PC-9 (cell line): Measurements from ENCODE around the gene STAP2. TPM values are rescaled to one million over a fixed set of nuclear protein-coding genes. Genes with fewer than 3 reads are reported as not detected.
"Not testable (repeated sequence)": the region's sequence is repeated elsewhere in the genome, so short reads cannot be mapped to it uniquely, and the experiment has no call there.

ENCODE experiments used
- BruUV-seq: library from RNA; stranded (reverse); fragments of 400-500 nt; replicated peaks from 2 replicates; lab custom pipeline; 2021; lab: Mats Ljungman, UMichigan
- CTCF ChIA-PET: fragments of 300-600 bp; sonication (Branson Sonifier 250); formaldehyde crosslinking; loops from one replicate; lab custom pipeline; 2022; ENCODE audit warnings: antibody characterized with exemption; lab: Charles Lee
- POLR2A ChIA-PET: fragments of 300-600 bp; sonication (Branson Sonifier 250); formaldehyde crosslinking; loops from one replicate; lab custom pipeline; 2022; ENCODE audit warnings: antibody characterized with exemption; ENCODE audit not compliant: unreplicated experiment; lab: Charles Lee
- DNase-seq, 2 experiments: peaks; one replicate each; pipeline versions ENCODE4 v3.0.0 to v3.0.0-alpha.2; 2015 to 2022; ENCODE audit warnings: mixed read lengths in 1 of 2
- H2AFZ ChIP-seq: fragments of 200-600 bp; sonication (generic); 2 replicates; pipeline ENCODE4 v1.8.1; 2017; ENCODE audit warnings: antibody characterized with exemption
- H3F3A ChIP-seq: fragments of 200-600 bp; sonication (generic); 2 replicates; pipeline ENCODE4 v1.8.1; 2017; ENCODE audit warnings: antibody characterized with exemption, mild to moderate bottlenecking, low read depth; ENCODE audit not compliant: insufficient read depth
- H3K27ac ChIP-seq: fragments of 200-600 bp; sonication (generic); 2 replicates; pipeline ENCODE4 v1.6.1; 2016; ENCODE audit warnings: mixed run types
- H3K27me3 ChIP-seq: fragments of 200-600 bp; sonication (generic); 2 replicates; pipeline ENCODE4 v1.6.1; 2016; ENCODE audit warnings: low read depth, mixed run types; ENCODE audit not compliant: insufficient read depth
- H3K36me3 ChIP-seq: fragments of 200-600 bp; sonication (generic); 2 replicates; pipeline ENCODE4 v1.6.1; 2016; ENCODE audit warnings: low read depth, mixed run types
- H3K4me1 ChIP-seq: fragments of 200-600 bp; sonication (generic); replicated peaks from 2 replicates; pipeline ENCODE4 v1.6.1; 2016; ENCODE audit warnings: mixed run types; ENCODE audit not compliant: insufficient read depth
- H3K4me2 ChIP-seq: fragments of 200-600 bp; sonication (generic); 2 replicates; pipeline ENCODE4 v1.6.1; 2017; ENCODE audit warnings: mixed run types
- H3K4me3 ChIP-seq: fragments of 200-600 bp; sonication (generic); 2 replicates; pipeline ENCODE4 v1.6.1; 2016; ENCODE audit warnings: mixed run types
- H3K79me2 ChIP-seq: fragments of 200-600 bp; sonication (generic); 2 replicates; pipeline ENCODE4 v1.6.1; 2017; ENCODE audit warnings: low read depth, mixed run types
- H3K9me2 ChIP-seq: fragments of 200-600 bp; sonication (generic); 2 replicates; pipeline ENCODE4 v1.8.1; 2017; ENCODE audit warnings: mild to moderate bottlenecking; ENCODE audit not compliant: insufficient read depth
- H3K9me3 ChIP-seq: fragments of 200-600 bp; sonication (generic); 2 replicates; pipeline ENCODE4 v1.8.1; 2016; ENCODE audit warnings: low read depth; ENCODE audit not compliant: insufficient read depth
- H4K20me1 ChIP-seq: fragments of 200-600 bp; sonication (generic); 2 replicates; pipeline ENCODE4 v1.8.1; 2017; ENCODE audit not compliant: insufficient read depth
- EZH2 ChIP-seq: fragments of 200-600 bp; sonication (generic); IDR thresholded peaks from 2 replicates; pipeline ENCODE4 v1.8.0; 2017; ENCODE audit warnings: antibody characterized with exemption, low read depth
- intact Hi-C: fragments of 100-400 bp; cut with micrococcal nuclease; formaldehyde crosslinking; loops from one replicate; pipeline ENCODE4 v1.10.0; 2022; ENCODE audit not compliant: unreplicated experiment
- total RNA-seq: library from RNA; stranded (reverse); gene quantifications from 2 replicates; pipeline ENCODE4 v1.2.3, GENCODE V29; 2021
- TF ChIP-seq, protein P1 (sequence below): fragments of 200-600 bp; sonication (generic); conservative IDR thresholded peaks from 2 replicates; pipeline ENCODE4 v1.6.1; 2017; ENCODE audit warnings: mixed run types, antibody characterized with exemption, mild to moderate bottlenecking, moderate library complexity

Gene STAP2
- total RNA-seq, 1 experiment from 2014 or later = 29.8 TPM

GRCh38 chr19:4278419-4279266 lies 60.0 kb downstream of the STAP2 start, which contains the start of gene SHD:
Gene SHD (plus strand): TSS chr19:4279266. CDS start chr19:4280064, 798 bp downstream.
- Histone ChIP-seq H3K4me1 (no peaks in the 10 kb centered on the region), H3K9me3 (no peaks in the 10 kb centered on the region), H3K9me2 (no peaks in the 10 kb centered on the region), H4K20me1 (no peaks in the 10 kb centered on the region), H3K4me2 (no peak within 1 kb of the TSS), H3K79me2 (no peaks in the 10 kb centered on the region), H3K27ac (no peak within 1 kb of the TSS), H3F3A (no peaks in the 10 kb centered on the region), H3K27me3 (no peaks in the 10 kb centered on the region), H3K36me3 (no peaks in the 10 kb centered on the region), H2AFZ (no peak within 1 kb of the TSS), H3K4me3 (no peak within 1 kb of the TSS)
- TF ChIP-seq, protein P1, sequence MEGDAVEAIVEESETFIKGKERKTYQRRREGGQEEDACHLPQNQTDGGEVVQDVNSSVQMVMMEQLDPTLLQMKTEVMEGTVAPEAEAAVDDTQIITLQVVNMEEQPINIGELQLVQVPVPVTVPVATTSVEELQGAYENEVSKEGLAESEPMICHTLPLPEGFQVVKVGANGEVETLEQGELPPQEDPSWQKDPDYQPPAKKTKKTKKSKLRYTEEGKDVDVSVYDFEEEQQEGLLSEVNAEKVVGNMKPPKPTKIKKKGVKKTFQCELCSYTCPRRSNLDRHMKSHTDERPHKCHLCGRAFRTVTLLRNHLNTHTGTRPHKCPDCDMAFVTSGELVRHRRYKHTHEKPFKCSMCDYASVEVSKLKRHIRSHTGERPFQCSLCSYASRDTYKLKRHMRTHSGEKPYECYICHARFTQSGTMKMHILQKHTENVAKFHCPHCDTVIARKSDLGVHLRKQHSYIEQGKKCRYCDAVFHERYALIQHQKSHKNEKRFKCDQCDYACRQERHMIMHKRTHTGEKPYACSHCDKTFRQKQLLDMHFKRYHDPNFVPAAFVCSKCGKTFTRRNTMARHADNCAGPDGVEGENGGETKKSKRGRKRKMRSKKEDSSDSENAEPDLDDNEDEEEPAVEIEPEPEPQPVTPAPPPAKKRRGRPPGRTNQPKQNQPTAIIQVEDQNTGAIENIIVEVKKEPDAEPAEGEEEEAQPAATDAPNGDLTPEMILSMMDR = no peak
- TF ChIP-seq EZH2 = no peak
- ChIA-PET POLR2A (no interaction called here), CTCF (no interaction called here)
- intact Hi-C loops = no loop called here
- no TSS peak for BruUV-seq
- no peak for DNase-seq

DNA sequence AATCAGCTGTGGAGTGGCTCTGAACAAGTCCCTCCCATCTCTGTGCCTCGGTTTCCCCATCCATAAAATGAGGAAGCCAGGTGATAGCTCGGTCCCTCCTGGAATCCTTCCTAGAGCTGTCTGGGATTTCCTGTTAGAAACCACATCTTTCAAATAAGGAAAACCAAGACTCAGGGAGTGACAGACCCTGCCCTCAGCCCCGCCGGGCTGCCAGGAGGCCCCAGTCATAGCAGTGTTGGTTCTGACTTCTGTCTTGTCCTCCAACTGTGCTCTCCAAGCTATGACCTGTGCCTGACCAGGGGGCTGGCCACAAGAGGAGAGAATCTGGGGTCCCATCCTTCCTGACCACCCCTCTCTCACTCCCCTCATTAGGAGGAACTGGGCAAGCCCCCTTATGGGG lies 60.6 kb downstream of the STAP2 start:
- Histone ChIP-seq H2AFZ (no peak overlapping the region), H3K4me3 (no peak overlapping the region), H3K9me3 (no peaks in the 10 kb centered on the region), H3F3A (no peaks in the 10 kb centered on the region), H3K4me2 (no peak overlapping the region), H3K79me2 (no peaks in the 10 kb centered on the region), H3K9me2 (no peaks in the 10 kb centered on the region), H3K4me1 (no peaks in the 10 kb centered on the region), H3K36me3 (no peaks in the 10 kb centered on the region), H4K20me1 (no peaks in the 10 kb centered on the region), H3K27me3 (no peaks in the 10 kb centered on the region), H3K27ac (no peak overlapping the region)
- no peak for TF ChIP-seq EZH2
- TF ChIP-seq, protein P1 = no peak
- intact Hi-C loops = no loop called here
- DNase-seq = no peak
- CTCF ChIA-PET = no interaction called here
- no TSS peak for BruUV-seq
- POLR2A ChIA-PET = no interaction called here

DNA sequence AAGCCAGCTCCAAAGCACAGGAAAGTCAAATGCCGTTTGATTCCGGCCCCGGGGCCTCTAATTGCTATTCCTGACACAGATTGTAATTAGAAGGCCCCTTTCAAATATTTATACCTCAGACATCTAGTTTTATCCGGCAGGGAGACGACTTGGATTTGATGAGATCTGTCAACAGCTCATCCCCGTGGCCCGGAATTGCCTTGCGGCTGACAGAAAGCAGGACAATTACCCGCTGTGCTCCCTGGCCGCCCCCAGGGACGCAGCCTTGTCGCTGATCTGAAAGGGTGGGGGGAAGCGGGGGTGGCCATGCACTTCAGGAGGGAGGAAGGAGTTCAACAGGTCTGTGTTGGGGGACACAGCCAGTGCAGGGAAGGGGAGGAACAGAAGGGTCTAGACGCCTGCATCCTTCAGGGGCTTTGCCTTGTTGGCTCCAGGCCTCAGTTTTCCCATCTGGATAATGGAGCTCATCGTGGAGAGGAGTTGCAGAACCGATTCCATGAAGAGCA lies 61.4 kb downstream of the STAP2 start:
- Histone ChIP-seq H3K36me3 (no peaks in the 10 kb centered on the region), H3K4me3 (no peak overlapping the region), H3K27me3 (no peaks in the 10 kb centered on the region), H3K9me2 (no peaks in the 10 kb centered on the region), H3K9me3 (no peaks in the 10 kb centered on the region), H3K79me2 (no peaks in the 10 kb centered on the region), H4K20me1 (no peaks in the 10 kb centered on the region), H3K4me2 (no peak overlapping the region), H2AFZ (no peak overlapping the region), H3K27ac (no peak overlapping the region), H3F3A (no peaks in the 10 kb centered on the region), H3K4me1 (no peaks in the 10 kb centered on the region)
- no TSS peak for BruUV-seq
- TF ChIP-seq EZH2 = no peak
- TF ChIP-seq, protein P1 = no peak
- intact Hi-C loops = no loop called here
- no peak for DNase-seq
- ChIA-PET CTCF (no interaction called here), POLR2A (no interaction called here)

GRCh38 chr19:4274321-4274686 lies 64.3 kb downstream of the STAP2 start:
- BruUV-seq, H3K79me2 ChIP-seq, H3K4me1 ChIP-seq, H3K4me3 ChIP-seq, H3K4me2 ChIP-seq, H3K27me3 ChIP-seq, H3F3A ChIP-seq, DNase-seq, H3K27ac ChIP-seq, intact Hi-C loops, H3K36me3 ChIP-seq, CTCF ChIA-PET, H3K9me2 ChIP-seq, H3K9me3 ChIP-seq, H2AFZ ChIP-seq, H4K20me1 ChIP-seq: not testable (repeated sequence)
- POLR2A ChIA-PET = interaction anchor here (0.6 kb wide), 1 partner anchor 46 kb away, joined by 4 read pairs; no protein-coding TSS in a partner anchor
